H1 (cell line): ENCODE results near the gene SNRNP70. TPM values are rescaled to one million over a fixed set of nuclear protein-coding genes. Genes with fewer than 3 reads are reported as not detected.

Source experiments
- CTCF ChIA-PET: fragments of 300-600 bp; sonication (Branson Sonifier 250); formaldehyde crosslinking; loops from one replicate; lab custom pipeline; 2021; ENCODE audit not compliant: partially characterized antibody; lab: Charles Lee
- POLR2A ChIA-PET: fragments of 300-600 bp; sonication (Branson Sonifier 250); formaldehyde crosslinking; loops from one replicate; lab custom pipeline; 2021; ENCODE audit warnings: inconsistent platforms; ENCODE audit not compliant: partially characterized antibody; lab: Charles Lee
- DNase-seq, 2 experiments: peaks; one replicate each; pipeline versions ENCODE4 v3.0.0 to v3.0.0-alpha.2; 2010 to 2022; ENCODE audit warnings: low spot score in 2 of 2, low read depth in 1 of 2, mixed read lengths in 1 of 2
- FAIRE-seq: peaks from 2 replicates; lab custom pipeline; 2011; peaks lifted over from hg19 to GRCh38; lab: Jason Lieb, UNC
- H2AFZ ChIP-seq: 2 replicates; pipeline ENCODE4 v1.8.1; 2012; ENCODE audit warnings: low read length, inconsistent platforms
- H2AK5ac ChIP-seq: 2 replicates; pipeline ENCODE4 v1.6.1; 2013; ENCODE audit warnings: low read depth, low read length
- H2BK120ac ChIP-seq: replicated peaks from 2 replicates; pipeline ENCODE3; 2013; ENCODE audit warnings: low read depth, low read length, inconsistent platforms
- H2BK12ac ChIP-seq: 2 replicates; pipeline ENCODE4 v1.6.1; 2013; ENCODE audit warnings: low read depth, low read length
- H2BK15ac ChIP-seq: 2 replicates; pipeline ENCODE4 v1.6.1; 2013; ENCODE audit warnings: low read length
- H2BK20ac ChIP-seq: 2 replicates; pipeline ENCODE4 v1.6.1; 2013; ENCODE audit warnings: low read length
- H2BK5ac ChIP-seq: 2 replicates; pipeline ENCODE4 v1.6.1; 2013; ENCODE audit warnings: low read depth, low read length
- H3K14ac ChIP-seq: 2 replicates; pipeline ENCODE4 v1.6.1; 2013; ENCODE audit warnings: inconsistent platforms; ENCODE audit not compliant: insufficient read length
- H3K18ac ChIP-seq: 2 replicates; pipeline ENCODE4 v1.6.1; 2013; ENCODE audit warnings: low read length; ENCODE audit errors: extremely low read depth
- H3K23ac ChIP-seq: 2 replicates; pipeline ENCODE4 v1.6.1; 2013; ENCODE audit warnings: inconsistent platforms; ENCODE audit not compliant: insufficient read length
- H3K23me2 ChIP-seq: 2 replicates; pipeline ENCODE4 v1.6.1; 2013; ENCODE audit warnings: low read depth, low read length
- H3K27ac ChIP-seq: 2 replicates; pipeline ENCODE4 v1.6.1; 2011; ENCODE audit warnings: low read depth, low read length, inconsistent platforms
- H3K27me3 ChIP-seq, 4 experiments: replicated peaks in 1 of 4; 1 replicate in 1 of 4; 2 replicates in 3 of 4; pipeline versions ENCODE4 v1.6.1 to v1.8.1; 2011 to 2013; ENCODE audit warnings: low read length in 3 of 4, mild to moderate bottlenecking in 3 of 4, inconsistent platforms in 2 of 4, mixed read lengths in 2 of 4, moderate library complexity in 1 of 4; ENCODE audit not compliant: control insufficient read depth in 3 of 4, insufficient read depth in 3 of 4; ENCODE audit errors: extremely low read depth in 1 of 4
- H3K36me3 ChIP-seq, 4 experiments: 2 replicates each; pipeline versions ENCODE4 v1.6.1 to v1.8.1; 2011 to 2013; ENCODE audit warnings: mild to moderate bottlenecking in 4 of 4, low read length in 3 of 4, moderate library complexity in 2 of 4, control low read depth in 1 of 4, inconsistent platforms in 1 of 4; ENCODE audit not compliant: insufficient read depth in 4 of 4, control insufficient read depth in 2 of 4
- H3K4ac ChIP-seq: replicated peaks from 2 replicates; pipeline ENCODE3; 2013; ENCODE audit warnings: low read length, low read depth, mixed read lengths, inconsistent platforms; ENCODE audit not compliant: insufficient read length
- H3K4me1 ChIP-seq, 4 experiments: replicated peaks in 1 of 4; 1 replicate in 1 of 4; 2 replicates in 3 of 4; pipeline versions ENCODE4 v1.6.1 to v1.8.1; 2011 to 2013; ENCODE audit warnings: low read length in 3 of 4, inconsistent platforms in 2 of 4, mixed read lengths in 1 of 4; ENCODE audit not compliant: insufficient read depth in 4 of 4, control insufficient read depth in 3 of 4
- H3K4me2 ChIP-seq, 2 experiments: 2 replicates each; pipeline versions ENCODE4 v1.6.1 to v1.8.1; 2011 to 2013; ENCODE audit warnings: low read depth in 2 of 2, low read length in 2 of 2, control low read depth in 1 of 2, inconsistent platforms in 1 of 2, mild to moderate bottlenecking in 1 of 2; ENCODE audit not compliant: insufficient read depth in 1 of 2
- H3K4me3 ChIP-seq, 4 experiments: fragments of 200-600, 300-600 bp in 1 of 4; sonication (generic), shearing (Covaris generic), sonication (Bioruptor Twin) in 1 of 4; 2 replicates each; pipeline versions ENCODE4 v1.5.1 to v1.8.1; 2011 to 2016; ENCODE audit warnings: low read length in 4 of 4, low read depth in 3 of 4, control low read depth in 2 of 4, inconsistent platforms in 2 of 4, mild to moderate bottlenecking in 2 of 4, mixed read lengths in 1 of 4, moderate library complexity in 1 of 4; ENCODE audit not compliant: insufficient read depth in 2 of 4; ENCODE audit errors: extremely low read depth in 1 of 4
- H3K56ac ChIP-seq: replicated peaks from 2 replicates; pipeline ENCODE3; 2013; ENCODE audit warnings: low read depth, mild to moderate bottlenecking, mixed read lengths, low read length, inconsistent platforms; ENCODE audit not compliant: insufficient read length
- H3K79me1 ChIP-seq: 2 replicates; pipeline ENCODE4 v1.6.1; 2013; ENCODE audit warnings: low read depth, low read length, control low read depth
- H3K79me2 ChIP-seq, 2 experiments: 2 replicates each; pipeline versions ENCODE4 v1.6.1 to v1.8.1; 2012 to 2013; ENCODE audit warnings: low read length in 2 of 2, mild to moderate bottlenecking in 2 of 2, inconsistent platforms in 1 of 2; ENCODE audit not compliant: insufficient read depth in 2 of 2, control insufficient read depth in 1 of 2
- H3K9ac ChIP-seq, 4 experiments: replicated peaks in 1 of 4; 1 replicate in 1 of 4; 2 replicates in 3 of 4; pipeline versions ENCODE4 v1.6.1 to v1.8.1; 2011 to 2013; ENCODE audit warnings: low read depth in 3 of 4, low read length in 3 of 4, control low read depth in 2 of 4, mild to moderate bottlenecking in 2 of 4, moderate library complexity in 2 of 4, inconsistent platforms in 1 of 4; ENCODE audit errors: extremely low read depth in 1 of 4
- H3K9me3 ChIP-seq, 2 experiments: 2 replicates each; pipeline versions ENCODE4 v1.6.1 to v1.8.1; 2012 to 2013; ENCODE audit warnings: mild to moderate bottlenecking in 2 of 2, moderate library complexity in 2 of 2, control low read depth in 1 of 2, inconsistent platforms in 1 of 2, low read depth in 1 of 2, low read length in 1 of 2, mixed read lengths in 1 of 2; ENCODE audit not compliant: insufficient read depth in 2 of 2
- H4K20me1 ChIP-seq, 2 experiments: replicated peaks in 1 of 2; 2 replicates each; pipeline versions ENCODE3 to v1.8.1; 2011 to 2013; ENCODE audit warnings: inconsistent platforms in 2 of 2, low read length in 2 of 2, mild to moderate bottlenecking in 1 of 2; ENCODE audit not compliant: insufficient read depth in 2 of 2, control insufficient read depth in 1 of 2
- H4K5ac ChIP-seq: 2 replicates; pipeline ENCODE4 v1.6.1; 2013; ENCODE audit warnings: low read length, low read depth, mixed read lengths, inconsistent platforms; ENCODE audit not compliant: insufficient read length
- H4K8ac ChIP-seq: 2 replicates; pipeline ENCODE4 v1.8.0; 2013; ENCODE audit warnings: mild to moderate bottlenecking, moderate library complexity, low read length, inconsistent platforms; ENCODE audit not compliant: insufficient read depth; ENCODE audit errors: extremely low read depth
- H4K91ac ChIP-seq: replicated peaks from 2 replicates; pipeline ENCODE3; 2013; ENCODE audit warnings: low read length, mixed read lengths, inconsistent platforms; ENCODE audit not compliant: insufficient read length
- BACH1 ChIP-seq: IDR thresholded peaks from 2 replicates; pipeline ENCODE4 v1.6.1; 2012; ENCODE audit warnings: low read length, improper control_type of control experiment
- BRCA1 ChIP-seq: IDR thresholded peaks from 2 replicates; pipeline ENCODE4 v1.6.1; 2012; ENCODE audit warnings: low read depth, low read length, improper control_type of control experiment
- CEBPB ChIP-seq: IDR thresholded peaks from 2 replicates; pipeline ENCODE4 v1.6.1; 2012; ENCODE audit warnings: low read depth, low read length
- GTF2F1 ChIP-seq: IDR thresholded peaks from 2 replicates; pipeline ENCODE4 v1.6.1; 2012; ENCODE audit warnings: low read depth, low read length, improper control_type of control experiment, borderline replicate concordance
- JUN ChIP-seq: IDR thresholded peaks from 2 replicates; pipeline ENCODE4 v1.6.1; 2011; ENCODE audit warnings: low read depth, mild to moderate bottlenecking, improper control_type of control experiment, low read length
- JUND ChIP-seq: IDR thresholded peaks from 2 replicates; pipeline ENCODE4 v1.6.1; 2011; ENCODE audit warnings: mild to moderate bottlenecking, improper control_type of control experiment, low read length
- KDM5A ChIP-seq: fragments of 200-600 bp; IDR thresholded peaks from 2 replicates; pipeline ENCODE4 v1.7.1; 2012; ENCODE audit warnings: mild to moderate bottlenecking, low read length, inconsistent platforms, mixed read lengths
- SIN3A ChIP-seq, 2 experiments: IDR thresholded peaks in 1 of 2; conservative IDR thresholded peaks in 1 of 2; 2 replicates each; pipeline ENCODE4 v1.6.1; 2011 to 2012; ENCODE audit warnings: low read length in 2 of 2, improper control_type of control experiment in 1 of 2, low read depth in 1 of 2, mild to moderate bottlenecking in 1 of 2
- SIRT6 ChIP-seq: IDR thresholded peaks from one replicate; pipeline ENCODE4 v1.7.1; 2012; ENCODE audit warnings: low read length, inconsistent platforms
- SIX5 ChIP-seq: IDR thresholded peaks from 2 replicates; pipeline ENCODE4 v1.6.1; 2011; ENCODE audit warnings: mild to moderate bottlenecking, low read depth, low read length
- TEAD4 ChIP-seq: IDR thresholded peaks from 2 replicates; pipeline ENCODE4 v1.6.1; 2012; ENCODE audit warnings: low read depth, low read length, inconsistent platforms, mixed read lengths
- WGBS, 2 experiments: shearing (Covaris generic) in 1 of 2; methylation state at CpG; one replicate each; pipeline versions ENCODE4 v1.1.6 to v1.1.7; 2013 to 2015; ENCODE audit warnings: low lambda C conversion rate in 2 of 2, mixed read lengths in 2 of 2, inconsistent platforms in 1 of 2, low coverage in 1 of 2, missing lambda C conversion rate in 1 of 2; ENCODE audit not compliant: insufficient replicate concordance in 2 of 2, insufficient coverage in 1 of 2, insufficient read length in 1 of 2; ENCODE audit errors: extremely low coverage in 1 of 2, missing lambda C conversion rate in 1 of 2; 5-methylcytosine and 5-hydroxymethylcytosine counted together
- polyA plus RNA-seq, 7 experiments: library from polyadenylated mRNA; depleted of rRNA in 3 of 7; stranded (reverse) in 5 of 7; unstranded in 2 of 7; fragments of >200 nt in 5 of 7; fragments of 200-250 nt in 2 of 7; gene quantifications; 1 replicate in 5 of 7; 2 replicates in 1 of 7; 4 replicates in 1 of 7; pipeline versions ENCODE4 v1.2.1 to v1.2.3, GENCODE V29; 2011 to 2013; ENCODE audit warnings: missing spikeins in 2 of 7, mixed read lengths in 2 of 7
- total RNA-seq: library from RNA; stranded (reverse); fragmentation: NEBNext Ultra II Directional; extraction: Animal tissue kit (Norgen Biotek cat#: 25700); gene quantifications from 2 replicates; pipeline ENCODE4 v1.2.1, GENCODE V29; 2021

Gene SNRNP70
- total and polyA plus RNA-seq, 2 of the 8 experiments (the other 6 are each of a cell fraction or from before 2014, with no cell fraction given), result 231 to 235 TPM

GRCh38 chr19:49118565-49119410 lies 33.5 kb downstream of the SNRNP70 start, which contains the start of gene C19orf73:
Gene C19orf73 (minus strand): TSS chr19:49119143. CDS start chr19:49119022, 121 bp downstream.
- Histone ChIP-seq H2AFZ (no peak within 1 kb of the TSS), H3K23me2 (peaks cover 20% of the 10 kb centered on the region), H3K27ac (peak within 1 kb of the TSS; percentile 57; the same call in 1 of the 2 replicates), H3K18ac (peak within 1 kb of the TSS; percentile 96), H3K79me1 (peaks cover 2% of the 10 kb centered on the region; the same call in 1 of the 2 replicates), H2BK120ac (peak within 1 kb of the TSS; percentile 54), H3K4me3 (peak within 1 kb of the TSS; percentile 64 to 86 (median 78)), H4K8ac (peak within 1 kb of the TSS; percentile 94), H3K36me3 (no peaks in the 10 kb centered on the region), H3K79me2 (no peaks in the 10 kb centered on the region), H3K56ac (peak within 1 kb of the TSS; percentile 77), H2BK20ac (no peak within 1 kb of the TSS), H3K4ac (peak within 1 kb of the TSS; percentile 85), H3K9ac (peak within 1 kb of the TSS in 3 of 4 experiments; percentile 36 to 74 (median 66); a peak in 6 of 7 replicates), H3K4me2 (peak within 1 kb of the TSS; percentile 86), H2AK5ac (peak within 1 kb of the TSS; percentile 75; the same call in 1 of the 2 replicates), H4K91ac (peak within 1 kb of the TSS; percentile 81), H3K23ac (no peak within 1 kb of the TSS), H2BK15ac (peak within 1 kb of the TSS; percentile 88; the same call in 1 of the 2 replicates), H4K20me1 (peaks cover 0 to 9% of the 10 kb centered on the region in 2 experiments), H3K14ac (no peak within 1 kb of the TSS), H3K9me3 (no peaks in the 10 kb centered on the region), H3K4me1 (peaks cover 0 to 5% (median 4%) of the 10 kb centered on the region in 4 experiments; a peak in 4 of 7 replicates), H2BK5ac (peak within 1 kb of the TSS; percentile 78; the same call in 1 of the 2 replicates), H3K27me3 (peaks cover 8 to 19% (median 17%) of the 10 kb centered on the region in 4 experiments), H4K5ac (peak within 1 kb of the TSS; percentile 95), H2BK12ac (no peak within 1 kb of the TSS)
- DNase-seq (peak in 1 of 2 experiments; percentile 94), FAIRE-seq (no peak)
- WGBS, 2 experiments, result 3% methylated on average over 49 of the region's 85 CpGs; no CpG with 5 or more reads in 1 of the 2 experiments
- CTCF ChIA-PET, result interaction anchor here (0.6 to 3.0 kb wide), 5 partner anchors 21 to 107 kb away, joined by 3 to 11 read pairs (median 4); no protein-coding TSS in a partner anchor
- POLR2A ChIA-PET, result interaction anchor here (1.0 to 2.1 kb wide), 7 partner anchors 9 to 32 kb away, joined by 3 to 9 read pairs (median 5); no protein-coding TSS in a partner anchor
- TF ChIP-seq SIX5 (no peak), GTF2F1 (no peak), JUND (peak; percentile 83), BRCA1 (no peak), CEBPB (no peak), JUN (0 out of 2 replicates have a peak, but pooled peaks have one; percentile 35), BACH1 (peak; percentile 87), SIN3A (conservative IDR thresholded peaks at IDR 0.05 in 1 of 2, IDR thresholded peaks at IDR 0.05 in 1 of 2; ENCODE audit: low read depth in 1 of 2, low read length in 2 of 2) (peak in 1 of 2 experiments; percentile 62; a peak in 2 of 4 replicates), SIRT6 (no peak), TEAD4 (no peak), KDM5A (no peak)
